Adipocyte (in vitro differentiated cells): ENCODE data around the gene MACROD2.

Experiments
- DNase-seq: peaks from one replicate; pipeline ENCODE4 v3.0.0-alpha.2; 2015; ENCODE audit warnings: low read depth
- H3K27me3 ChIP-seq: replicated peaks from 2 replicates; pipeline ENCODE4 v1.7.0; 2013; ENCODE audit warnings: mild to moderate bottlenecking, low read length, moderate library complexity; ENCODE audit not compliant: control insufficient read depth, insufficient read depth
- H3K36me3 ChIP-seq: 2 replicates; pipeline ENCODE4 v1.7.0; 2013; ENCODE audit warnings: low read length, mild to moderate bottlenecking, moderate library complexity; ENCODE audit not compliant: control insufficient read depth, insufficient read depth, severe bottlenecking
- H3K4me1 ChIP-seq: 2 replicates; pipeline ENCODE4 v1.7.0; 2013; ENCODE audit warnings: mild to moderate bottlenecking, low read length, moderate library complexity; ENCODE audit not compliant: control insufficient read depth, insufficient read depth
- H3K4me3 ChIP-seq: 2 replicates; pipeline ENCODE4 v1.7.0; 2013; ENCODE audit warnings: mild to moderate bottlenecking, low read length, moderate library complexity
- H3K9ac ChIP-seq: 2 replicates; pipeline ENCODE4 v1.7.0; 2013; ENCODE audit warnings: mild to moderate bottlenecking, low read length, moderate library complexity
- H3K9me3 ChIP-seq: 2 replicates; pipeline ENCODE4 v1.7.0; 2013; ENCODE audit warnings: mild to moderate bottlenecking, low read length, moderate library complexity; ENCODE audit not compliant: control insufficient read depth

MACROD2 gene

DNA sequence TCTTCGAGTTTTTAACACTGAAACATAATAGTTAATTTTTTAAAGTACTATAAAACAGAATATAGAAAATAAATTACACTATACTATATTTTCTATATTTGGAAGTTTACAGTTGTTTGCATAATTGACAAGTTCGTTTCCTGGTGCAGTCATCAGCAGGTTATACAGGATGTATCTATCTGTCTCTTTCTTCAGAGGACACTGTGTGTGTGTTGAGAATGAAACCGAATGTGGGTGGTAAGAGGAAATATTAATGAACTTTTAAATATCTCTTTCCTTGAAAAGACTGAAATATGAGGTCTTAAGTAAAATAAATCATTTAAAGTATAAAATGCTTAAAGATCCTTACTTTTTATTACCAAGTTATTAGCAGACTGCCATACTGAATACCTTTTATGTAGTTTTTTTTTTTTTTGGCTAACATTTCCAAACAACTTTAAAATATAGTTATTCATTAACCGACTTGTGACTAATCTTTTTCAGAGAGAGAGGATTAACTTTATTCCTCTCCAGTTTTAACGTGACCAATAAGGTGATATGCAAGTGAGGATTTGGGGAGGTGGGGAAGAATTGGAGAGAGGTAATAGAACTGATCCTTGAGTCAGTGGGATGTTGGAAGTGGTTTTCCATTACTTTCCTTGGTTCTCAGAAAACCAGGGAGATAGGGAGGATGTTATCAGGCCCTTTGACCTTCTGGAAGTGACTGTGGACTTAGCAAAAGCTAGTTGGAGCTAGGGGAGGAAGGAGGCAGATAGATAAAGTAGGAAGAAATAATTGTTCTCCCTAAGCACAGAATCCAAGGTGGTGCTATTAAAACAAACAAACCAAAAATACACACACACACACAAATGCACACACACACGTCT is 722.1 kb downstream of the MACROD2 start:
- Histone ChIP-seq H3K27me3 (no peaks in the 10 kb centered on the region), H3K9ac (no peak overlapping the region), H3K4me3 (no peak overlapping the region), H3K4me1 (peaks cover 5% of the 10 kb centered on the region), H3K9me3 (no peaks in the 10 kb centered on the region), H3K36me3 (no peaks in the 10 kb centered on the region)
- no peak for DNase-seq

DNA sequence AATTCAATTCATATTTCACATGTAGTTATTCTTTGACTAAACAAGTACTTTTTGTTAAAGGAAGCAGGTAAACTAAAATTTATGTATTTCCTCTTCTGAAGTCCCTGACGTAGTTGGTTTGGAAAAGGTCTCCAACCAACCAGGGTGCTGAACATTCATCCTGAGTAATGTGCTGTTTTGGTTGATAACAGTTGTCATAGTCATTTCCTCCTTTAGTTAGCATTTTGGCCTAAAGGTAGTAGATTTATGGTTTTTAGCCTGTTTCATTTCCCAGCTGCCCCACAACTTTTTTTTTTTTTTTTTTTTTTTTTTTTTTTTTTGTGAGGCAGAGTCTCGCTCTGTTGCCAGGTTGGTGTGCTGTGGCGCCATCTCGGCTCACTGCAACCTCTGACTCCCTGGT is 724.9 kb downstream of the MACROD2 start:
- no peaks in the 10 kb centered on the region for H3K36me3 ChIP-seq
- no peaks in the 10 kb centered on the region for H3K4me1 ChIP-seq
- H3K27me3 ChIP-seq = no peaks in the 10 kb centered on the region
- H3K9me3 ChIP-seq = no peaks in the 10 kb centered on the region
- no peak overlapping the region for H3K9ac ChIP-seq
- no peak for DNase-seq
- no peak overlapping the region for H3K4me3 ChIP-seq

DNA sequence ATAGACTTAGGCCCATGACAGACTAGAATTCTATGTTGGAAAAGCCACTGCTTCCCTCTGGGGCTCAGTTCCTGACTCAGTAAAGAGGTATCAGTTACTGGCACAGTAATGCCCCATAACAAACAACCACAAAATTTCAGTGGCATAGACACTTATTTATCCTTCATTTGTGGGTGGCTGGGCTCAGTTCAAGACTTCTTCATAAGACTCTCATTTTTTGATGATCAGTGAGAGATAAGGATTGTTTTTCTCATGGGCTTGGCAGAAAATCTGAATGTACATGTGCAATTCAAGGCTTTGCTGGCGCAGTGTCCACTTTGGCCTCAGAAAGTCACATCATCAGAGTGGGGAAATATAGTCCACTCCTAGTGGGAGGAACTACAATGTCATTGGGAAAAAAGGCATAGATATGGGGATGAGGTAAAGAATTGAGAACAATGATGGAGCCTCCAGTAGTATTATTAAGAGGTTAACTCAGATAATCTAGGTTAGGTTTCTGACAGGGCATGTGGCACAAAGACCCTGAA is 726.7 kb downstream of the MACROD2 start:
- H3K4me1 ChIP-seq = no peaks in the 10 kb centered on the region
- H3K4me3 ChIP-seq = no peak overlapping the region
- H3K9ac ChIP-seq = no peak overlapping the region
- DNase-seq = peak; percentile 13
- H3K9me3 ChIP-seq = no peaks in the 10 kb centered on the region
- H3K36me3 ChIP-seq = no peaks in the 10 kb centered on the region
- no peaks in the 10 kb centered on the region for H3K27me3 ChIP-seq

DNA sequence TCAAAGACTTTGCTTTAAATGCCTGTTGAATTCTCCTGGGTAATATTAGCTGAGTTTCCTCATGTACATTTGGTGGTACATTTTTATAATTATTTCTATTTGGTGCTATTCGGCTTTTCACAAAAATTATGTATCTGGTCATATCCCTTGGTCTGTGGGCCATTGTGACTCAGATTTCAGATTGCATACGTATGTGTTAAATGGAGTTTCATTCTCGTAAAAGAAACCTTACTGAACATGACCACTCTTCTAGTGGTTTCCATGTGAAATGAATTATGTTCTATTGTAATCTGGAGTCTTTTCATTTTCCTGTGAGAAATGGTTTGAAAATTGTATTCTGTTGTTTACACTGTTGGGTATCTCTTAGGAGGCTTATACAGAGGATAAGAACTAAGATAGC is 728.3 kb downstream of the MACROD2 start:
- no peaks in the 10 kb centered on the region for H3K9me3 ChIP-seq

DNA sequence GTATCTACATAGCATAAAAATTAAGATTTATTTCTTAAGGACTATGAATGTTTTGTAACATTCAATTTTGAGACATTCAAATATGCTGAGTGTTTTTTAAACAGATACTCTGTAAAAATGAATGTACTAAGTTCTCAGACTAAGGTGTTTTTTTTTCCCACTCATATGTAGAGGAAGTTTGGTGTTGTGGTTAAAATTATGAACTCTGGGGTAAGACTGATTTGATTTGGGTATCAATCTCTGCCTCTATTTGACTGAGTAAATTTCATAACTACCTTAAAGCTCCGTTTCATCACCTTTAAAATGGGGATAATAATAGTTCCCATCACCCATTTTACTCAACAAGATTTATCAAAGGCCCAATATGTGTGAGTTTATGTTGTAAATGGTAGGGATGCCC is 728.7 kb downstream of the MACROD2 start:
- Histone ChIP-seq H3K9ac (no peak overlapping the region), H3K4me1 (no peaks in the 10 kb centered on the region), H3K36me3 (no peaks in the 10 kb centered on the region), H3K4me3 (no peak overlapping the region), H3K9me3 (no peaks in the 10 kb centered on the region), H3K27me3 (no peaks in the 10 kb centered on the region)
- no peak for DNase-seq

More for the DNA sequence above, 728.3 kb downstream of the MACROD2 start:
- no peak for DNase-seq
- Histone ChIP-seq H3K36me3 (no peaks in the 10 kb centered on the region), H3K4me1 (no peaks in the 10 kb centered on the region), H3K27me3 (no peaks in the 10 kb centered on the region), H3K4me3 (no peak overlapping the region), H3K9ac (no peak overlapping the region)

DNA sequence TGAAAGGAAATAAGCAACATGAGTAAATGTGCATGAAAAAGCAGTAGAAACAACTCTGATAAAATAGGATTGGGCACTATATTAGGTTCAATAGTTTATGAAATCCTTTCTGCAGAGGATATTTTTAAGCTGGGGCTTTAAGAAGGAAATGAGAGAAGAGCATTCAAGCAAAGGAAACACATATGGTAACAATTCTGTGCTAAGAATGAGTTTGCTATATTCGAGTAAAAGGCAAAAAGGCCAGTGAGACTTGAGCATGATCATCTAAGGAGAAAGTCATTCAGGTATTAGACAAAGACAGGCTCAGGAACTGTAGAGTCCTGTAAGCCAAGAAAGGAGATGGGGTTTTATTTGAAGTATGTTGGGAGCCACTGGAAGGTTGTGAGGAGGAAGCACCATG is 729.2 kb downstream of the MACROD2 start:
- H3K9ac ChIP-seq = no peak overlapping the region
- no peaks in the 10 kb centered on the region for H3K4me1 ChIP-seq
- H3K36me3 ChIP-seq = no peaks in the 10 kb centered on the region
- no peaks in the 10 kb centered on the region for H3K9me3 ChIP-seq
- H3K4me3 ChIP-seq = no peak overlapping the region
- no peaks in the 10 kb centered on the region for H3K27me3 ChIP-seq
- peak; percentile 73 for DNase-seq

DNA sequence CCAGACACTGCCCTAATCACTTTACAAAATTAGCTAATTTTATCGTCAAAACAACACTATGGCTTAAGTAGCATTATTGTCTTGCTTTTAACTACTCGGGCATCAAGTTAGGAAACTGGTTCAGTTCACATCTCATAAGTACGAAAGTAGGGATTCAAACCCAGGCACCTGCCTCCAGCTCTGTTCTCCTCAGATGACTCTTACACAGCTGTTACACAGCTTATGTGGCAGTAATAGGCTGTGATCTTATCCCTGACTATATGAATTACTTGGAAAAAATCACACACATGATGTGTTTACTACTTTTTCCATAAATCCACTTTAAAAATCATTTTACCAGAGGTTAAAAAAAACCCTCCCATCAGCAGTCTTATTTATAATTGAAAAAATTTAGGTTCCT is 731.3 kb downstream of the MACROD2 start:
- DNase-seq = no peak
- Histone ChIP-seq H3K9ac (no peak overlapping the region), H3K36me3 (no peaks in the 10 kb centered on the region)

DNA sequence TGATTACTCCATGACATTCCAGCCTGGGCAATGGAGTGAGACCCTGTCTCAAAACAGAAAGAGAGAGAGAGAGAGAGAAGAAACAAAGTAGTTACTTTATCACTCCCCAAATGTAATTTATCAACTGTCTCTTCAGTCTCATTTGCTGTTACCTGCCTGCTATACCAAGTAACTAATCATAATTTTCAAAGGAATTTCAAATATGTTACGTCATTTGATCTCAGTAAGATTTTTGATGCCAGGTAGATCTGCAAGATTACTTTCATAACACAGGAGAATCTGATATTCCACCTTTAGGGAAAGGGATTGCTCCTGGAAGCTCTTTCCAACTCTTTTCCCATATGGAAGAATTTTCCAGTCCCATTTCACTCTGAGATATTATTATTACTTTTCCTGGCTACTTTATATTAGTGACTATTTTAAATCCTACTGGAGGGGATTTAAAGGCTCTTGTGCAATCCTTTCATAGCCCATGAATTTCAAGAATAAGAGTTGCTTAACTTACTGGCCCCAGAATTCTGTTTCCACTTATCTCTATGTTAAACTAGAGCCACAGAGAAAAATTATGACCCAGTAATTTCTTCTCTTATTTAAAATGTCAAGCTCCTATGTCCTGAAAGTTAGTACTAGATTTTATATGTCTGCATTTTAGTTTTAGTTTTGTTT is 732.3 kb downstream of the MACROD2 start:
- H3K4me1 ChIP-seq = no peaks in the 10 kb centered on the region
- no peak overlapping the region for H3K9ac ChIP-seq
- peak; percentile 73 for DNase-seq

More for the DNA sequence above, 731.3 kb downstream of the MACROD2 start:
- H3K4me3 ChIP-seq = no peak overlapping the region
- H3K27me3 ChIP-seq = no peaks in the 10 kb centered on the region
- no peaks in the 10 kb centered on the region for H3K4me1 ChIP-seq
- H3K9me3 ChIP-seq = no peaks in the 10 kb centered on the region

DNA sequence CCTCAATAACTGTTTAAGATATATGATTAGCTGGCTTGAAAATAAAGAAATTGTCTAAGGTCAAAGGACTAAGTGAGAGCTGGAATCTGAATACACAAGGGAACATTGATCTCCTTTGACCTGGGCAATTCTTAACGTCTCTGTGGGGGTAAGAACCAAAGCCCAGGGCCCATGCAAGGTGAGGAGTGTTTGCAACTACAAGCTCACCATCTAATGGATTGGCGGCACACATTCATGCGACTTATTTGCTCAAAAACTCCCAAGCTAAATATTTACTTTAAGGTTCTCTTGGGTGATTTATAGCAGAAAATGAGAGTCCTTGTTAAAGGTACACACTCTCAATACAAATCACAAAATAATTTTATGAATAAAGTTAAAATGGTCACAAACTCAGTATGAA is 734.1 kb downstream of the MACROD2 start:
- Histone ChIP-seq H3K36me3 (no peaks in the 10 kb centered on the region), H3K9ac (no peak overlapping the region), H3K4me3 (no peak overlapping the region), H3K9me3 (no peaks in the 10 kb centered on the region), H3K27me3 (no peaks in the 10 kb centered on the region), H3K4me1 (no peaks in the 10 kb centered on the region)
- DNase-seq = no peak

More for the DNA sequence above, 732.3 kb downstream of the MACROD2 start:
- Histone ChIP-seq H3K27me3 (no peaks in the 10 kb centered on the region), H3K9me3 (no peaks in the 10 kb centered on the region), H3K36me3 (no peaks in the 10 kb centered on the region), H3K4me3 (no peak overlapping the region)

DNA sequence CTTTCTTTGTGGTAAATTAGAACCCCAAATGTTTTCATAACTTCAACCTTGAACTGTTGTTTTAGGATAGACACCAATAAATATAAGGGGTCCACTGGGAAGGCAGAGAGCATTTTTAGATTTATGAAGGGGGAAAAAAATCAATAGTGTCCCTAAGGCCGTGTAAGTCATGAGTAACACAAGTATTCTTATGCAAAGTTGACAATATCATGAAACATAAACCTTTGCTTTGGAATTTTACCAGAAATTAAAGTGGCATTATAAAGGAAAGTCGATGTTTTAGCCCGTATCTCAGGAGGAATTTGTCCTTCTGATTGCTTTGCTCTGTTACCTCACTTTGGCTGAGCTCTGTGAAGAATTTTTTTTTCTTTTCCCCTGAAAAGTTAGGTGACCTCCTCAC is 737.0 kb downstream of the MACROD2 start:
- H3K36me3 ChIP-seq = no peaks in the 10 kb centered on the region
- no peak overlapping the region for H3K4me3 ChIP-seq
- H3K27me3 ChIP-seq = no peaks in the 10 kb centered on the region
- H3K9ac ChIP-seq = no peak overlapping the region
- peaks cover 5% of the 10 kb centered on the region for H3K9me3 ChIP-seq
- H3K4me1 ChIP-seq = no peaks in the 10 kb centered on the region
- DNase-seq = no peak

DNA sequence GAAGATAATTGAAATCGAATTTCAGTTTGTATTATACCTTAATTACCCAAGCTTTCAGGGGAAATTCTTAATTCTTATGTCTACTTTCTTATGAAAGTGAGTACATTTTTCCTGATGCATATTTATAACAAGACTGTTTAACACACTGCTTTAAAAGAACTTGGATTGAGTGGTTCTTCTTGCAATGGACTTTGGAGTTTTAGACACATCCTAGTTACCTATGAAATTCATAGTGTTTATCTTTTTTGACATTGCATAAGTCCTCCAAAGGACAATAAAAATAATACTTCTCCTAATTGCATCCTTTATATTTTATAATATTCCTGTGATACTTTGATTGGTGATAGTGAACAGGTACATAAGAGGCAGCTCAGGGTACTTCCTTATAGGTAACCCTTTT is 737.7 kb downstream of the MACROD2 start:
- H3K4me3 ChIP-seq = no peak overlapping the region
- H3K36me3 ChIP-seq = no peaks in the 10 kb centered on the region
- no peak for DNase-seq
- H3K4me1 ChIP-seq = no peaks in the 10 kb centered on the region
- H3K27me3 ChIP-seq = no peaks in the 10 kb centered on the region
- peaks cover 5% of the 10 kb centered on the region for H3K9me3 ChIP-seq
- H3K9ac ChIP-seq = no peak overlapping the region
